ENCODE results near the gene CRACR2A. TPM values are rescaled to one million over a fixed set of nuclear protein-coding genes. Genes with fewer than 3 reads are reported as not detected.

Gene CRACR2A
- total and polyA plus RNA-seq, 2 of the 8 experiments (the other 6 are each of a cell fraction or from before 2014, with no cell fraction given), result 0.85 to 3.2 TPM

GRCh38 chr12:3759878-3760277 lies 7.0 kb upstream of the CRACR2A start:
- Histone ChIP-seq H2BK5ac (ENCODE audit: low read depth, low read length) (no peak overlapping the region), H3K23me2 (ENCODE audit: low read depth, low read length) (no peaks in the 10 kb centered on the region), H2BK15ac (ENCODE audit: low read length) (no peak overlapping the region), H2BK120ac (replicated peaks; ENCODE audit: low read depth, low read length) (no peak overlapping the region), H2BK12ac (ENCODE audit: low read depth, low read length) (no peak overlapping the region), H3K18ac (ENCODE audit: extremely low read depth, low read length) (no peak overlapping the region), H3K79me1 (ENCODE audit: low read depth, low read length) (no peaks in the 10 kb centered on the region), H3K9me3 (ENCODE audit: insufficient read depth in 2 of 2, low read depth in 1 of 2, low read length in 1 of 2) (no peaks in the 10 kb centered on the region), H3K4ac (replicated peaks; ENCODE audit: insufficient read length, low read depth, low read length) (no peak overlapping the region), H4K91ac (replicated peaks; ENCODE audit: insufficient read length, low read length) (no peak overlapping the region), H4K5ac (ENCODE audit: insufficient read length, low read depth, low read length) (no peak overlapping the region), H3K56ac (replicated peaks; ENCODE audit: insufficient read length, low read depth, low read length) (no peak overlapping the region), H4K20me1 (replicated peaks in 1 of 2; ENCODE audit: control insufficient read depth in 1 of 2, insufficient read depth in 2 of 2, low read length in 2 of 2) (no peaks in the 10 kb centered on the region), H3K4me2 (ENCODE audit: insufficient read depth in 1 of 2, low read depth in 2 of 2, low read length in 2 of 2) (no peak overlapping the region), H3K14ac (ENCODE audit: insufficient read length) (no peak overlapping the region), H3K23ac (ENCODE audit: insufficient read length) (no peak overlapping the region), H2AFZ (ENCODE audit: low read length) (no peak overlapping the region), H3K4me3 (ENCODE audit: extremely low read depth in 1 of 4, insufficient read depth in 2 of 4, low read depth in 3 of 4, low read length in 4 of 4) (no peak overlapping the region), H2BK20ac (ENCODE audit: low read length) (no peak overlapping the region), H3K9ac (replicated peaks in 1 of 4; ENCODE audit: extremely low read depth in 1 of 4, low read depth in 3 of 4, low read length in 3 of 4) (no peak overlapping the region), H3K79me2 (ENCODE audit: control insufficient read depth in 1 of 2, insufficient read depth in 2 of 2, low read length in 2 of 2) (no peaks in the 10 kb centered on the region; a peak in 1 of 4 replicates), H3K27ac (ENCODE audit: low read depth, low read length) (no peak overlapping the region), H3K36me3 (ENCODE audit: control insufficient read depth in 2 of 4, insufficient read depth in 4 of 4, low read length in 3 of 4) (no peaks in the 10 kb centered on the region), H4K8ac (ENCODE audit: extremely low read depth, insufficient read depth, low read length) (no peak overlapping the region), H3K27me3 (replicated peaks in 1 of 4; ENCODE audit: control insufficient read depth in 3 of 4, extremely low read depth in 1 of 4, insufficient read depth in 3 of 4, low read length in 3 of 4) (no peaks in the 10 kb centered on the region; a peak in 1 of 7 replicates), H3K4me1 (replicated peaks in 1 of 4; ENCODE audit: control insufficient read depth in 3 of 4, insufficient read depth in 4 of 4, low read length in 3 of 4) (no peaks in the 10 kb centered on the region; a peak in 1 of 7 replicates), H2AK5ac (ENCODE audit: low read depth, low read length) (no peak overlapping the region)
- WGBS, 2 experiments (ENCODE audit: extremely low coverage in 1 of 2, insufficient coverage in 1 of 2, insufficient read length in 1 of 2, insufficient replicate concordance in 2 of 2, low coverage in 1 of 2, low lambda C conversion rate in 2 of 2, missing lambda C conversion rate in 1 of 2), result 70% methylated on average over 2 of the region's 2 CpGs; no CpG with 5 or more reads in 1 of the 2 experiments
- CTCF ChIA-PET (ENCODE audit: partially characterized antibody), result interaction anchor here (1.2 kb wide), 1 partner anchor 17 kb away, joined by 3 read pairs; no protein-coding TSS in a partner anchor
- POLR2A ChIA-PET (ENCODE audit: partially characterized antibody), result no interaction called here
- DNase-seq (ENCODE audit: low read depth in 1 of 2, low spot score in 2 of 2) (no peak), FAIRE-seq (no peak)
- TF ChIP-seq BRCA1 (IDR thresholded peaks at IDR 0.05; ENCODE audit: low read depth, low read length) (no peak), MAFK (IDR thresholded peaks at IDR 0.05; ENCODE audit: low read depth, low read length) (no peak), ATF3 (IDR thresholded peaks at IDR 0.05; ENCODE audit: insufficient read depth, low read depth, low read length) (no peak), RBBP5 (IDR thresholded peaks at IDR 0.05; ENCODE audit: borderline replicate concordance, low read depth, low read length) (no peak), HDAC2 (IDR thresholded peaks at IDR 0.05; ENCODE audit: borderline replicate concordance in 1 of 2, low read depth in 2 of 2, low read length in 2 of 2) (no peak), KDM4A (IDR thresholded peaks at IDR 0.05; ENCODE audit: low read depth, low read length, severe bottlenecking) (no peak), SP1 (IDR thresholded peaks at IDR 0.05; ENCODE audit: low read depth, low read length) (no peak), CHD1 (IDR thresholded peaks at IDR 0.05; ENCODE audit: low read depth, low read length) (no peak), RAD21 (IDR thresholded peaks at IDR 0.05 in 1 of 2, conservative IDR thresholded peaks at IDR 0.05 in 1 of 2; ENCODE audit: low read depth in 2 of 2, low read length in 2 of 2) (no peak), YY1 (IDR thresholded peaks at IDR 0.05; ENCODE audit: low read depth, low read length) (no peak), ZNF274 (IDR thresholded peaks at IDR 0.05; ENCODE audit: borderline replicate concordance, extremely low read depth, low read length) (no peak), TBP (IDR thresholded peaks at IDR 0.05; ENCODE audit: low read depth, low read length) (no peak), FOSL1 (IDR thresholded peaks at IDR 0.05; ENCODE audit: insufficient read depth, low read depth, low read length) (no peak)
